HG02970 (cell line): ENCODE measurements around the gene TRA2A.

ENCODE experiments used
- ATAC-seq: cut with Tn5 transposase; IDR thresholded peaks from one replicate; pipeline ENCODE4 v1.9.1; 2021; ENCODE audit warnings: mild to moderate bottlenecking, moderate library complexity, moderate number of reproducible peaks; ENCODE audit not compliant: unreplicated experiment, low FRiP score

The TRA2A gene

GRCh38 chr7:23471106-23471859 is 60.5 kb downstream of the TRA2A start:
- ATAC-seq: no peak

GRCh38 chr7:23470330-23471105 is 61.3 kb downstream of the TRA2A start, which contains the start of gene IGF2BP3:
Gene IGF2BP3, minus strand, starts transcription at chr7:23470491. Its CDS starts 381 bp downstream, at chr7:23470110.
- no peak for ATAC-seq

- ATAC-seq: no peak
These were observed 61.9 kb downstream of the TRA2A start for GRCh38 chr7:23469961-23470250.

GRCh38 chr7:23469150-23469960 is 62.4 kb downstream of the TRA2A start:
- no peak for ATAC-seq

- ATAC-seq: no peak
These were observed 63.1 kb downstream of the TRA2A start for GRCh38 chr7:23468526-23469149.

GRCh38 chr7:23467806-23468525 is 63.8 kb downstream of the TRA2A start:
- ATAC-seq: no peak

- no peak for ATAC-seq
These were observed 64.4 kb downstream of the TRA2A start for GRCh38 chr7:23467291-23467805.

GRCh38 chr7:23462846-23463245 is 68.9 kb downstream of the TRA2A start:
- no peak for ATAC-seq

- no peak for ATAC-seq
These were observed 73.7 kb downstream of the TRA2A start for GRCh38 chr7:23458044-23458443.

GRCh38 chr7:23456093-23456492 is 75.7 kb downstream of the TRA2A start:
- ATAC-seq: no peak

- no peak for ATAC-seq
These were observed 76.8 kb downstream of the TRA2A start for GRCh38 chr7:23454881-23455526.
